ENCODE measurements around the gene CISTR. TPM values are rescaled to one million over a fixed set of nuclear protein-coding genes. Genes with fewer than 3 reads are reported as not detected.

CISTR gene
- total RNA-seq, 1 experiment from 2014 or later: not detected

- Histone ChIP-seq H3K4me3 (no peak overlapping the region), H3K9me3 (no peaks in the 10 kb centered on the region), H3K27me3 (peaks cover 8% of the 10 kb centered on the region), H3K36me3 (no peaks in the 10 kb centered on the region)
- DNase-seq: no peak
These were observed 38.3 kb downstream of the CISTR start for GRCh38 chr12:53713516-53713915.

GRCh38 chr12:53712059-53712643 lies 39.6 kb downstream of the CISTR start:
- H3K36me3 ChIP-seq: no peaks in the 10 kb centered on the region
- no peaks in the 10 kb centered on the region for H3K9me3 ChIP-seq
- H3K4me3 ChIP-seq: no peak overlapping the region
- no peak for DNase-seq
- peaks cover 10% of the 10 kb centered on the region for H3K27me3 ChIP-seq

- H3K4me3 ChIP-seq: no peak overlapping the region
- H3K9me3 ChIP-seq: no peaks in the 10 kb centered on the region
- no peak for DNase-seq
- H3K27me3 ChIP-seq: peaks cover 14% of the 10 kb centered on the region
- H3K36me3 ChIP-seq: no peaks in the 10 kb centered on the region
These were observed 41.7 kb downstream of the CISTR start for GRCh38 chr12:53710091-53710490.

DNA sequence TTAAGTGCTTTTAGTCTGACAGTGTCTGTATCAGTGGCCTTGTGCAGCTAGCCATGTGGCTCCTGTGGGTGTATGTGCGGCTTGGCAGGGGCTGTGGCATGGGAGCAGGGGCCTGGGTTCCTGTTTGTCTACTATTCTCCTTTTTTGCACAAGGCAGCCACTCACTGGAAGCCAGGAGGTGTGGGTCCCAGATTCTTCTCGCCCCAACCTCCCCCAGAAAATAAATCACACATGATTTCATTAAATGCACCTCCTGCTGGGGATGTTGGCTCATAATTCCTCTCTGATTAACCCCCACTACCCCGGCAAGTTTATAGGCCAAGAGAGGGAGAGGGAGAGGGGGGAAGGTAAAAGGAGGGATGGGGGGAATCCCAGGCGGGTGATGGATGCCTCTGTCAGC lies 42.1 kb downstream of the CISTR start:
- Histone ChIP-seq H3K4me3 (no peak overlapping the region), H3K36me3 (no peaks in the 10 kb centered on the region), H3K9me3 (no peaks in the 10 kb centered on the region), H3K27me3 (peaks cover 14% of the 10 kb centered on the region)
- DNase-seq: no peak

- no peak overlapping the region for H3K4me3 ChIP-seq
- DNase-seq: no peak
- H3K9me3 ChIP-seq: no peaks in the 10 kb centered on the region
- H3K27me3 ChIP-seq: peaks cover 14% of the 10 kb centered on the region
- H3K36me3 ChIP-seq: no peaks in the 10 kb centered on the region
These were observed 45.7 kb downstream of the CISTR start for GRCh38 chr12:53706080-53706479.

DNA sequence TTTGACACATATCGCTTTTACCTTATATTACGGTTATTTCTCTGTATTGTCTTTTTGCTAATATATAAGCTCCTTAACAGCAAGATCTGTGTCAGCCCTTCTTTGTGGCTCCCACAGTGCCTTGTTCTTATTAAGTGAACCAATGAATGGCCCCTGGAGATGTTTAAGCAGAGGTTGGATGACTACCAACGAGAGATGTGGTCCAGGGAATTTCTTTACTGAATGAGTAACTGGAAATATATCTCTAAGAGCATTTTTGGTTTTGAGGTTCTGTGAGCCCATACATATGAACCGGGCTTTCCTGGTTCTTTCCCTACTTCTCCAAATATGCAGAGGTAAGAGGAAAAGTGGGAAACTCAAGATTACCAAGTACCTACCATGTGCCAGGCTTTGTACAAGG lies 48.0 kb downstream of the CISTR start:
- peaks cover 30% of the 10 kb centered on the region for H3K27me3 ChIP-seq
- H3K4me3 ChIP-seq: no peak overlapping the region
- DNase-seq: no peak

DNA sequence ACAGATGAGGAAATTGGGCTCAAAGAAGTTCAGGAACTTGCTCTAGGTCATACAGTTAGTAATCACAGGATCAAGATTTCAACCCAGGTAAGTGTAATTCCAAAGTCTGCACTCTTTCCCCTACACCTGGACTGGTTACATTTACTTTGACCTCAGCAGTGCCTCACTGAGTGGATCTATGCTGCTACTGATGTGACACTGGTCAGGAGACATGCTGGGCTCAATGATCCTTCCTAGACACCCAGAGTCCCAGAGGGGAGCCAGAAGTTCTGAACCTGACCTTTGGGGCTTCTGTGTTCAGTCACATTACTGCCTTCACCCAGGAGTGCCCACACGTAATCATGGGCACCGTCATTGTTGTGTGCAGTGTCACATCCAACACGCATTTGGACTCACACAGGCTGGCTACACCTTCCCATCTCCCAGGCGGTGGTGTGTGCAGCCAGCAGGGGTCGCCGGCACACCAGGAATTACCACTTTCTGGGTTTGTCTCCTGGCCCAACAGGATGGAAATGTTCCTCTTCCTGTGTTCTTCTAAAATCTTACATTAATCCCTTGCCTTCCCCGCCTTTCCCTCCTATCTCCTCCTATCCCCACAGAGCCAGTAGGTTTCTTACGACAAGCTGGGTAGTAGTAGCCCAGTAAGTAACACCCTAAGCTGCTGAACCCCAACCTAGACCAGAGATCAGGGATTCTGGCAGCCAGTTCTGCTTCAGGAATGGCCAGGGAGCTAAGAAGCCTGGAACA lies 50.1 kb downstream of the CISTR start:
- peaks cover 31% of the 10 kb centered on the region for H3K27me3 ChIP-seq

More for the DNA sequence above, 48.0 kb downstream of the CISTR start:
- Histone ChIP-seq H3K9me3 (no peaks in the 10 kb centered on the region), H3K36me3 (no peaks in the 10 kb centered on the region)

GRCh38 chr12:53700567-53700966 lies 51.2 kb downstream of the CISTR start:
- H3K9me3 ChIP-seq: no peaks in the 10 kb centered on the region
- no peaks in the 10 kb centered on the region for H3K36me3 ChIP-seq
- DNase-seq: no peak
- no peak overlapping the region for H3K4me3 ChIP-seq
- peaks cover 31% of the 10 kb centered on the region for H3K27me3 ChIP-seq

More for the DNA sequence above, 50.1 kb downstream of the CISTR start:
- H3K36me3 ChIP-seq: no peaks in the 10 kb centered on the region
- H3K9me3 ChIP-seq: no peaks in the 10 kb centered on the region
- no peak overlapping the region for H3K4me3 ChIP-seq
- DNase-seq: peak; percentile 70

- no peak for DNase-seq
- Histone ChIP-seq H3K36me3 (no peaks in the 10 kb centered on the region), H3K9me3 (no peaks in the 10 kb centered on the region), H3K4me3 (no peak overlapping the region), H3K27me3 (peaks cover 31% of the 10 kb centered on the region)
These were observed 52.1 kb downstream of the CISTR start for GRCh38 chr12:53699678-53700025.

DNA sequence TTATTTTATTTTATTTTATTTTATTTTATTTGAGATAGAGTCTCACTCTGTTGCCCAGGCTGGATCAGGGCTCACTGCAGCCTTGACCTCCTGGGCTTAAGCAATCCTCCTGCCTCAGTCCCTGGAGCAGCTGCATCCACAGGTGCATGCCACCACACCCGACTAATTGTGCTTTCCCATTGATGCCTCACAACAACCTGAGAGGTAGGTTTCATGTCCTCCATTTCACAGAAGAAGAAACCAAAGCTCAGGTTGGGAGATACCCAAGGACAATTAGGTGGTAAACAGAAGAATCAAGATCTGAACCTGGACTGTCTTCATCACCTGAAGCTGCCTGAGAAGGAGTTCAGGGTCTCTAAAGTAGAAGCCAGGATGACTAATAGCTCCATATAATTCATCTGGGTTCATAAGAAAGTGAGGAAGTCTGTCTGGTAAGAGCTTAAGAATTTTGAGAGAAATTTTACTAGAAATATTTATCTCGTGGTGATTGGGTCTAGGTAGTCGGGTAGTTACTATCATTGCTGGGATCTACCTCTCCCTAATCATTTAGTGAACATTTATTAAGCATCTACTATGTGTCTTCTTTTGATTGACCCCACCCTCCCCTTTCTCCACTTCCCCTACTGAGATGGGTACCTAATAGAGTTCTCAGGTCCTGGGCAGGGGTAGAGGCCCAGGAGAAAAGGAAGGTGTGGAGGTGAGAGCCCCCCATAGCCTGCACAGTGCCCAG lies 52.7 kb downstream of the CISTR start:
- Histone ChIP-seq H3K27me3 (peaks cover 31% of the 10 kb centered on the region), H3K4me3 (no peak overlapping the region)
- no peak for DNase-seq

GRCh38 chr12:53696655-53697331 lies 55.0 kb downstream of the CISTR start:
- Histone ChIP-seq H3K36me3 (no peaks in the 10 kb centered on the region), H3K9me3 (no peaks in the 10 kb centered on the region), H3K27me3 (peaks cover 31% of the 10 kb centered on the region), H3K4me3 (no peak overlapping the region)
- no peak for DNase-seq

More for the DNA sequence above, 52.7 kb downstream of the CISTR start:
- Histone ChIP-seq H3K36me3 (no peaks in the 10 kb centered on the region), H3K9me3 (no peaks in the 10 kb centered on the region)

Other genes with a start within 250 kb of the CISTR start
- not detected in 2 replicates for gene NPFF, start 244.5 kb downstream of the CISTR start, total RNA-seq (2014; rRNA removed; shearing (Covaris generic); ENCODE audit: low replicate concordance)
- 5.7 and 12.4 TPM in 2 replicates for gene ATF7, start 125.6 kb downstream of the CISTR start, total RNA-seq (2014; rRNA removed; shearing (Covaris generic); ENCODE audit: low replicate concordance)
- 213 and 230 TPM in 2 replicates for gene ATP5MC2, start 75.9 kb downstream of the CISTR start, total RNA-seq (2014; rRNA removed; shearing (Covaris generic); ENCODE audit: low replicate concordance)
- gene CALCOCO1, start 24.5 kb downstream of the CISTR start, total RNA-seq (2014; rRNA removed; shearing (Covaris generic); ENCODE audit: low replicate concordance): 35.7 and 42.4 TPM in 2 replicates
- gene HOXC13, start 186.9 kb upstream of the CISTR start, total RNA-seq (2014; rRNA removed; shearing (Covaris generic); ENCODE audit: low replicate concordance): 1.7 and 5.1 TPM in 2 replicates
- 1.5 and 1.9 TPM in 2 replicates for gene HOXC12, start 202.9 kb upstream of the CISTR start, total RNA-seq (2014; rRNA removed; shearing (Covaris generic); ENCODE audit: low replicate concordance)
- 0.30 and 1.3 TPM in 2 replicates for gene HOXC11, start 221.1 kb upstream of the CISTR start, total RNA-seq (2014; rRNA removed; shearing (Covaris generic); ENCODE audit: low replicate concordance)
- 4.2 and 4.5 TPM in 2 replicates for gene HOTAIR, start 223.0 kb upstream of the CISTR start, total RNA-seq (2014; rRNA removed; shearing (Covaris generic); ENCODE audit: low replicate concordance)
- gene HOXC10, start 233.2 kb upstream of the CISTR start, total RNA-seq (2014; rRNA removed; shearing (Covaris generic); ENCODE audit: low replicate concordance): 19.8 and 27.4 TPM in 2 replicates
- 1.9 and 7.9 TPM in 2 replicates for gene HOXC9, start 248.2 kb upstream of the CISTR start, total RNA-seq (2014; rRNA removed; shearing (Covaris generic); ENCODE audit: low replicate concordance)

Data from MG63 (cell line).